Liver (tissue), 3 donors: ENCODE data around the gene CKM.

Source experiments
- ATF3 ChIP-seq: IDR thresholded peaks from 2 replicates; pipeline ENCODE4 v1.6.1; 2016; ENCODE audit warnings: antibody characterized with exemption
- GABPA ChIP-seq, 2 donors: IDR thresholded peaks in 1 of 2; conservative IDR thresholded peaks in 1 of 2; 2 replicates each; pipeline ENCODE4 v1.6.1; 2016; ENCODE audit warnings: antibody characterized with exemption in 2 of 2, mild to moderate bottlenecking in 1 of 2, moderate library complexity in 1 of 2
- RXRA ChIP-seq, 2 donors: IDR thresholded peaks; 2 replicates each; pipeline ENCODE4 v1.6.1; 2017 to 2018; ENCODE audit warnings: antibody characterized with exemption in 2 of 2, mild to moderate bottlenecking in 1 of 2
- SP1 ChIP-seq: IDR thresholded peaks from 2 replicates; pipeline ENCODE4 v1.6.1; 2018; ENCODE audit warnings: antibody characterized with exemption, mild to moderate bottlenecking
- TAF1 ChIP-seq: conservative IDR thresholded peaks from 2 replicates; pipeline ENCODE4 v1.6.1; 2016; ENCODE audit warnings: antibody characterized with exemption, mild to moderate bottlenecking
- YY1 ChIP-seq: IDR thresholded peaks from 2 replicates; pipeline ENCODE4 v1.6.1; 2016; ENCODE audit warnings: antibody characterized with exemption, mild to moderate bottlenecking
- TF ChIP-seq, protein P1 (sequence below): fragments of 150-350 bp; IDR thresholded peaks from 2 replicates; pipeline ENCODE4 v1.5.1; 2017; ENCODE audit warnings: improper control_type of control experiment, low read depth, low read length; ENCODE audit not compliant: missing input control
- TF ChIP-seq, protein P2 (sequence below): IDR thresholded peaks from 2 replicates; pipeline ENCODE4 v1.6.1; 2016; ENCODE audit warnings: antibody characterized with exemption
- donor health status: healthy.
- donor health status: healthy.

DNA sequence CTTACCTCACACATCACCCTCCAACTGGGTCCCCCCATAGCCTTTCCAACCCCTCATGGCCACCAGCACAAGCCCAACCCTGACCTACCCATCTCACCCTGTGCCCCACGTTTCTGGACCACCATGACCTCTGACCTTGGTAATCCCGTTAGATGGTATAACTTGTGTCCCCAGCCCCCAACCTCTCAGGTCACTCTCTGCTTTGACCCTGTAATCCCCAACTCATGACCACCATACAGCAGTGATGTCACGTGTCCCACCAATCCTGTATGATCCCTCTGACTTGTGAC, 26.4 kb upstream of the CKM start:
- TF ChIP-seq GABPA (IDR thresholded peaks at IDR 0.05 in 1 of 2, conservative IDR thresholded peaks at IDR 0.05 in 1 of 2) (no peak), YY1 (no peak), RXRA (IDR thresholded peaks at IDR 0.05) (no peak), SP1 (no peak), ATF3 (no peak), TAF1 (no peak)
- TF ChIP-seq, protein P1, sequence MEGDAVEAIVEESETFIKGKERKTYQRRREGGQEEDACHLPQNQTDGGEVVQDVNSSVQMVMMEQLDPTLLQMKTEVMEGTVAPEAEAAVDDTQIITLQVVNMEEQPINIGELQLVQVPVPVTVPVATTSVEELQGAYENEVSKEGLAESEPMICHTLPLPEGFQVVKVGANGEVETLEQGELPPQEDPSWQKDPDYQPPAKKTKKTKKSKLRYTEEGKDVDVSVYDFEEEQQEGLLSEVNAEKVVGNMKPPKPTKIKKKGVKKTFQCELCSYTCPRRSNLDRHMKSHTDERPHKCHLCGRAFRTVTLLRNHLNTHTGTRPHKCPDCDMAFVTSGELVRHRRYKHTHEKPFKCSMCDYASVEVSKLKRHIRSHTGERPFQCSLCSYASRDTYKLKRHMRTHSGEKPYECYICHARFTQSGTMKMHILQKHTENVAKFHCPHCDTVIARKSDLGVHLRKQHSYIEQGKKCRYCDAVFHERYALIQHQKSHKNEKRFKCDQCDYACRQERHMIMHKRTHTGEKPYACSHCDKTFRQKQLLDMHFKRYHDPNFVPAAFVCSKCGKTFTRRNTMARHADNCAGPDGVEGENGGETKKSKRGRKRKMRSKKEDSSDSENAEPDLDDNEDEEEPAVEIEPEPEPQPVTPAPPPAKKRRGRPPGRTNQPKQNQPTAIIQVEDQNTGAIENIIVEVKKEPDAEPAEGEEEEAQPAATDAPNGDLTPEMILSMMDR: no peak
- TF ChIP-seq, protein P2, sequence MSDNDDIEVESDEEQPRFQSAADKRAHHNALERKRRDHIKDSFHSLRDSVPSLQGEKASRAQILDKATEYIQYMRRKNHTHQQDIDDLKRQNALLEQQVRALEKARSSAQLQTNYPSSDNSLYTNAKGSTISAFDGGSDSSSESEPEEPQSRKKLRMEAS: no peak
